ENCODE results near the gene LRRN2. TPM values are rescaled to one million over a fixed set of nuclear protein-coding genes. Genes with fewer than 3 reads are reported as not detected.

LRRN2 gene
- total and polyA plus RNA-seq, 9 of the 15 experiments (the other 6 are each of a cell fraction or from before 2014, with no cell fraction given) = 0.05 TPM; not detected in 8

DNA sequence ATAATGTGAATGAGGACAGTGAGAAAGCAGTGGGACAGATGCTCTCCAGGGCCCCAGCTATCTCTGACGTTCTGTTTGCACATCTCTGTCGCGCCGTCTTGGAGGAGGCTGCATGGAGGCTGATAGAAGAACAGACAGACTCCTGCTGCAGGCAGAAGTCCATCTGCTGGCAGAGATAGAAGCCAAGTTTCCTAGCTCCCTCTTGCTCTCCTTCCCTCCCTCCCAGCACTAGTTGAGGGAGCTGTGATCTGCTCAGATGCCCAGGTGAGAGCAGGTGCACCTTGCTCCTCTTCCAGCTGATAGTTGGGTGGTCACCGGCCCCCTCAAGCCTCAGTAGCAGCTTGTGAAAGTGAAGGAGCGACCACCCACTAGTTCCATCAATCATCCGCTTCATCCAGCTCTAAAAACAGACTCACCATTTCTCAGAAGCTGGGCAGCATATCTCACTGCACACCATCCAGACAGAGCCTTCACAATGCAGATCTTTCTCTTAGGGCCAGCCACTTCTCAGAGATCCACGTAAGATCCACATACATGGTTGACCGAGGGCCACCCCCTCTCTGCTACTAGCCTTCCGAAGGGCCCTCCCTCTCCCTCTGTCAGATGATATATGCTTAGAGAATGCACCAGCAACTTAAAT, 12.9 kb downstream of the LRRN2 start (continued):
- peak; percentile 100 for TF ChIP-seq CBFA2T2 (conservative IDR thresholded peaks at IDR 0.05)
- peak; percentile 98 for TF ChIP-seq SMARCA4 (IDR thresholded peaks at IDR 0.05)
- peak; percentile 69; the same call in 1 of the 2 replicates for TF ChIP-seq ZNF23 (CRISPR knock-in tag; IDR thresholded peaks at IDR 0.05)
- TF ChIP-seq, protein P1, sequence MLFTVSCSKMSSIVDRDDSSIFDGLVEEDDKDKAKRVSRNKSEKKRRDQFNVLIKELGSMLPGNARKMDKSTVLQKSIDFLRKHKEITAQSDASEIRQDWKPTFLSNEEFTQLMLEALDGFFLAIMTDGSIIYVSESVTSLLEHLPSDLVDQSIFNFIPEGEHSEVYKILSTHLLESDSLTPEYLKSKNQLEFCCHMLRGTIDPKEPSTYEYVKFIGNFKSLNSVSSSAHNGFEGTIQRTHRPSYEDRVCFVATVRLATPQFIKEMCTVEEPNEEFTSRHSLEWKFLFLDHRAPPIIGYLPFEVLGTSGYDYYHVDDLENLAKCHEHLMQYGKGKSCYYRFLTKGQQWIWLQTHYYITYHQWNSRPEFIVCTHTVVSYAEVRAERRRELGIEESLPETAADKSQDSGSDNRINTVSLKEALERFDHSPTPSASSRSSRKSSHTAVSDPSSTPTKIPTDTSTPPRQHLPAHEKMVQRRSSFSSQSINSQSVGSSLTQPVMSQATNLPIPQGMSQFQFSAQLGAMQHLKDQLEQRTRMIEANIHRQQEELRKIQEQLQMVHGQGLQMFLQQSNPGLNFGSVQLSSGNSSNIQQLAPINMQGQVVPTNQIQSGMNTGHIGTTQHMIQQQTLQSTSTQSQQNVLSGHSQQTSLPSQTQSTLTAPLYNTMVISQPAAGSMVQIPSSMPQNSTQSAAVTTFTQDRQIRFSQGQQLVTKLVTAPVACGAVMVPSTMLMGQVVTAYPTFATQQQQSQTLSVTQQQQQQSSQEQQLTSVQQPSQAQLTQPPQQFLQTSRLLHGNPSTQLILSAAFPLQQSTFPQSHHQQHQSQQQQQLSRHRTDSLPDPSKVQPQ (CRISPR knock-in tag; IDR thresholded peaks at IDR 0.05; ENCODE audit: borderline replicate concordance) = peak; percentile 69; the same call in 1 of the 2 replicates
- TF ChIP-seq POLR2A (conservative IDR thresholded peaks at IDR 0.05) = no peak
- TF ChIP-seq ZFX (CRISPR knock-in tag; IDR thresholded peaks at IDR 0.05) = no peak
- 0 out of 2 replicates have a peak, but pooled peaks have one; percentile 12 for TF ChIP-seq EGR1 (conservative IDR thresholded peaks at IDR 0.05)
- peak; percentile 98 for TF ChIP-seq FOXM1 (IDR thresholded peaks at IDR 0.05; ENCODE audit: low read depth)
- no peak for TF ChIP-seq FOXM1 (CRISPR knock-in tag; IDR thresholded peaks at IDR 0.05; ENCODE audit: low read depth)
- TF ChIP-seq CHD2 (IDR thresholded peaks at IDR 0.05; ENCODE audit: low read depth, low read length) = 0 out of 2 replicates have a peak, but pooled peaks have one; percentile 20
- TF ChIP-seq ZEB2 (IDR thresholded peaks at IDR 0.05) = peak; percentile 92
- TF ChIP-seq CTBP1 (IDR thresholded peaks at IDR 0.05; ENCODE audit: borderline replicate concordance) = peak; percentile 100
- peak; percentile 97 for TF ChIP-seq SOX6 (IDR thresholded peaks at IDR 0.05)
- TF ChIP-seq NBN (IDR thresholded peaks at IDR 0.05; ENCODE audit: low read depth) = peak; percentile 88
- peak; percentile 98 for TF ChIP-seq PHB2 (IDR thresholded peaks at IDR 0.05; ENCODE audit: low read depth)
- no peak for TF ChIP-seq PURB (CRISPR knock-in tag; IDR thresholded peaks at IDR 0.05; ENCODE audit: low read depth)
- no peak for TF ChIP-seq ELF1 (tag; IDR thresholded peaks at IDR 0.05)
- TF ChIP-seq, protein P2, sequence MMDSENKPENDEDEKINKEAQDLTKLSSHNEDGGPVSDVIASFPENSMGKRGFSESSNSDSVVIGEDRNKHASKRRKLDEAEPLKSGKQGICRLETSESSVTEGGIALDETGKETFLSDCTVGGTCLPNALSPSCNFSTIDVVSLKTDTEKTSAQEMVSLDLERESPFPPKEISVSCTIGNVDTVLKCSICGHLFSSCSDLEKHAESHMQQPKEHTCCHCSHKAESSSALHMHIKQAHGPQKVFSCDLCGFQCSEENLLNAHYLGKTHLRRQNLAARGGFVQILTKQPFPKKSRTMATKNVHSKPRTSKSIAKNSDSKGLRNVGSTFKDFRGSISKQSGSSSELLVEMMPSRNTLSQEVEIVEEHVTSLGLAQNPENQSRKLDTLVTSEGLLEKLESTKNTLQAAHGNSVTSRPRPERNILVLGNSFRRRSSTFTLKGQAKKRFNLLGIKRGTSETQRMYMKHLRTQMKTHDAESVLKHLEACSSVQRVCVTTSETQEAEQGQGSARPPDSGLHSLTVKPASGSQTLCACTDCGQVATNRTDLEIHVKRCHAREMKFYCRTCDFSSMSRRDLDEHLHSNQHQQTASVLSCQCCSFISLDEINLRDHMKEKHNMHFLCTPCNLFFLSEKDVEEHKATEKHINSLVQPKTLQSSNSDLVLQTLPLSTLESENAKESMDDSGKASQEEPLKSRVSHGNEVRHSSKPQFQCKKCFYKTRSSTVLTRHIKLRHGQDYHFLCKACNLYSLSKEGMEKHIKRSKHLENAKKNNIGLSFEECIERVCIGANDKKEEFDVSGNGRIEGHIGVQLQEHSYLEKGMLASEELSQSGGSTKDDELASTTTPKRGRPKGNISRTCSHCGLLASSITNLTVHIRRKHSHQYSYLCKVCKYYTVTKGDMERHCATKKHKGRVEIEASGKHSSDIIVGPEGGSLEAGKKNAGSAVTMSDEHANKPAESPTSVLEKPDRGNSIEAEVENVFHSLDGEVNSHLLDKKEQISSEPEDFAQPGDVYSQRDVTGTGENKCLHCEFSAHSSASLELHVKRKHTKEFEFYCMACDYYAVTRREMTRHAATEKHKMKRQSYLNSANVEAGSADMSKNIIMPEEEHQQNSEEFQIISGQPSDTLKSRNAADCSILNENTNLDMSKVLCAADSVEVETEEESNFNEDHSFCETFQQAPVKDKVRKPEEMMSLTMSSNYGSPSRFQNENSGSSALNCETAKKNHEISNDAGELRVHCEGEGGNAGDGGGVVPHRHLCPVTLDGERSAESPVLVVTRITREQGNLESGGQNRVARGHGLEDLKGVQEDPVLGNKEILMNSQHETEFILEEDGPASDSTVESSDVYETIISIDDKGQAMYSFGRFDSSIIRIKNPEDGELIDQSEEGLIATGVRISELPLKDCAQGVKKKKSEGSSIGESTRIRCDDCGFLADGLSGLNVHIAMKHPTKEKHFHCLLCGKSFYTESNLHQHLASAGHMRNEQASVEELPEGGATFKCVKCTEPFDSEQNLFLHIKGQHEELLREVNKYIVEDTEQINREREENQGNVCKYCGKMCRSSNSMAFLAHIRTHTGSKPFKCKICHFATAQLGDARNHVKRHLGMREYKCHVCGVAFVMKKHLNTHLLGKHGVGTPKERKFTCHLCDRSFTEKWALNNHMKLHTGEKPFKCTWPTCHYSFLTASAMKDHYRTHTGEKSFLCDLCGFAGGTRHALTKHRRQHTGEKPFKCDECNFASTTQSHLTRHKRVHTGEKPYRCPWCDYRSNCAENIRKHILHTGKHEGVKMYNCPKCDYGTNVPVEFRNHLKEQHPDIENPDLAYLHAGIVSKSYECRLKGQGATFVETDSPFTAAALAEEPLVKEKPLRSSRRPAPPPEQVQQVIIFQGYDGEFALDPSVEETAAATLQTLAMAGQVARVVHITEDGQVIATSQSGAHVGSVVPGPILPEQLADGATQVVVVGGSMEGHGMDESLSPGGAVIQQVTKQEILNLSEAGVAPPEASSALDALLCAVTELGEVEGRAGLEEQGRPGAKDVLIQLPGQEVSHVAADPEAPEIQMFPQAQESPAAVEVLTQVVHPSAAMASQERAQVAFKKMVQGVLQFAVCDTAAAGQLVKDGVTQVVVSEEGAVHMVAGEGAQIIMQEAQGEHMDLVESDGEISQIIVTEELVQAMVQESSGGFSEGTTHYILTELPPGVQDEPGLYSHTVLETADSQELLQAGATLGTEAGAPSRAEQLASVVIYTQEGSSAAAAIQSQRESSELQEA (IDR thresholded peaks at IDR 0.05; ENCODE audit: low read depth) = 0 out of 2 replicates have a peak, but pooled peaks have one; percentile 42

Measured in K562 (cell line).